HUES6 (cell line): ENCODE data around the gene TNNI3.
A peak's percentile ranks its signal among the peaks of the same experiment; 100 is the strongest.
"Not testable (repeated sequence)": the region's sequence is repeated elsewhere in the genome, so short reads cannot be mapped to it uniquely, and the experiment has no call there.

Experiments used
- H3K27ac ChIP-seq: 2 replicates; pipeline ENCODE4 v1.7.0; 2013; ENCODE audit warnings: low read depth, mild to moderate bottlenecking, low read length, inconsistent platforms
- H3K27me3 ChIP-seq: 2 replicates; pipeline ENCODE4 v1.6.1; 2013; ENCODE audit warnings: low read length; ENCODE audit not compliant: control insufficient read depth, insufficient read depth
- H3K36me3 ChIP-seq: 2 replicates; pipeline ENCODE4 v1.6.1; 2013; ENCODE audit warnings: low read length; ENCODE audit not compliant: control insufficient read depth, insufficient read depth
- H3K4me1 ChIP-seq: 2 replicates; pipeline ENCODE4 v1.6.1; 2013; ENCODE audit warnings: low read length; ENCODE audit not compliant: control insufficient read depth, insufficient read depth
- H3K4me3 ChIP-seq: 2 replicates; pipeline ENCODE4 v1.5.1; 2013; ENCODE audit warnings: low read depth, low read length
- H3K9ac ChIP-seq: one replicate; pipeline ENCODE4 v1.6.1; 2013; ENCODE audit warnings: mild to moderate bottlenecking, low read length
- H3K9me3 ChIP-seq: 2 replicates; pipeline ENCODE4 v1.6.1; 2013; ENCODE audit warnings: low read depth, low read length; ENCODE audit not compliant: control insufficient read depth, insufficient read depth

The TNNI3 gene

DNA sequence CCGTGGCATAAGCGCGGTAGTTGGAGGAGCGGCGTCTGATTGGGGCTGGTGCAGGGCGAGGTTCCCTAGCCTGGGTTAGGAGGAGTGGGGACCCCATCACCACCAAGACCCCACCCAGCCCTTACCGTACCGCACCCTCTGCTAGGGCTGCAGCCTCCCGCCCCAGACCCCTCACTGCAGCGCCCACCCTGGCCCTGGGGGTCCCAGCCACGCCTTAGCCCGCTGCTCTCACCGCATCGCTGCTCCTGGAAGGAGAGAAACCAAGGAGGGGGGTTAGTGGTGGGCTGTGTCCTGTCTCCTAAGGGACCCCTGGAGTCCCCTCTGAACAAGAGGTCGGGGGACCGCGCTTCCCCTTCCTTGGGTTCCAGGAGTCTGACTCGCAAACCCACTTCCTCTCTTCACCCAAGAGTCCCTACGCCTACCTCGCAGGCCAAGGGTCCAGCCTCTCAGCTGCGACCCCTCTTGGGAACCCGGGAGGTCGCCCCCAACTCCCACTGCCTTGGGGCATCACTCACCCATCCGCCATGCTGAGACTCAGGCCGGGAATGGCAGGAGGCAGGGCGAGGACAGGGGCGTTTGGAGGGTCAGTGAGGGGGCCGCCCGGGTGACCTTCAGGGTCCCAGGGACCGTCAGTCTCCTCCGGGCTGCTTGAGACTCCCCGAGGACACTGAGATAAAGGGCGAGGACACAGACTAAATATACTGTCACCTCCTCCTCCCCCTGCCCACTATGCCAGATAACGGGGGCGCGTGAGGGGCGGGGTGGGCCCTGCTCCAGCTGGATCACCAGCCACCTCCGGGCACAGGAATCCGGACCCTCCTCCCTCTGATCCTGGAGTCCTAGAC lies at the start of gene TNNI3:
Gene TNNI3, minus strand, starts transcription at position 669 of the 845 bp plus-strand sequence. Its CDS starts 143 bp downstream, at position 526.
- Histone ChIP-seq H3K9me3 (no peaks in the 10 kb centered on the region), H3K27ac (no peak within 1 kb of the TSS), H3K9ac (peak within 1 kb of the TSS; percentile 13), H3K27me3 (peaks cover 24% of the 10 kb centered on the region), H3K36me3 (0 out of 2 replicates have a peak, but pooled peaks cover 2% of the 10 kb centered on the region), H3K4me3 (peak within 1 kb of the TSS; percentile 62), H3K4me1 (peaks cover 25% of the 10 kb centered on the region)

DNA sequence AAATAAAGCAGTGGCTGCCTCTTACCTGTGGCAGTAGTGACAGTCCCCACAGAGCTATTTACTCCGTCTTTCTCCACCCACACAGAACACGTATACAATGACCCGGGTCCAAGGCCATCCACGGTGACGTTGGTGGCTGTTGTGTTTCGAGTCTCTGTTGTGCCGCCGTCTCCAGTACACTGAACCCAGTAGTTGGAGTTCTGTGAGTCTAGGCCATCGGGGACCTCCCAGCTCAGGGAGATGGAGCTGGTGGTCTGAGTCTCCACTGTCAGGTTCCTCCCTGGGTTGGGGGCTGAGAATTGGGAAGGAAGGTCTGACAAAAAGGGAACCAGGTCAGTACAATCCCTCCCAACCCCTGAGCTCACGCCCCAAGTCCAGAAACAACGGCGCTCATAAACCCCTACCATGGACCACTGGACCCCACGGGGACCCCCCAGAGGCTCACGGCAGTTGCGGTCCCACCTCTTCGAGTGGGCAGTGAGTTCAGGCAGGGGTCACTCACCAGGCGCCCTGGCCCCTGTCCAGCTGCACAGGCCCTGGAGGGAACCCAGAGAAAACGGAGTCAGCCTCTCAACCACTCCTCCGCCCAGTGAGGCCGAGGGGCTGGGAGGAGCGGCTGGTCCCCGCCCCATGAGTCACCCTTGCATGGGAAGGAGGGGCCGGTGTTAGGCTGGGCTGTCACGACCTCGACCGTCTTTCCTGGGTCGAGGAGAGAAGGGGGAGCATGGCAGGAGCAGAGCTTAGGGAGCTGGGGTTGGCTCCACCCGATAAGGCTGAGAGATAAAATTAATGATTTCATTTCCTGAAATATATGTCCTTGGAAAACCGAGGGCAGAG lies 49.4 kb upstream of the TNNI3 start:
- H3K27ac ChIP-seq, result no peak overlapping the region
- H3K27me3 ChIP-seq, result peaks cover 2% of the 10 kb centered on the region; the same call in 1 of the 2 replicates
- no peaks in the 10 kb centered on the region; the same call in 1 of the 2 replicates for H3K4me1 ChIP-seq
- peak overlapping the region; percentile 21 for H3K4me3 ChIP-seq
- H3K9me3 ChIP-seq, result no peaks in the 10 kb centered on the region
- H3K9ac ChIP-seq, result no peak overlapping the region
- no peaks in the 10 kb centered on the region for H3K36me3 ChIP-seq

DNA sequence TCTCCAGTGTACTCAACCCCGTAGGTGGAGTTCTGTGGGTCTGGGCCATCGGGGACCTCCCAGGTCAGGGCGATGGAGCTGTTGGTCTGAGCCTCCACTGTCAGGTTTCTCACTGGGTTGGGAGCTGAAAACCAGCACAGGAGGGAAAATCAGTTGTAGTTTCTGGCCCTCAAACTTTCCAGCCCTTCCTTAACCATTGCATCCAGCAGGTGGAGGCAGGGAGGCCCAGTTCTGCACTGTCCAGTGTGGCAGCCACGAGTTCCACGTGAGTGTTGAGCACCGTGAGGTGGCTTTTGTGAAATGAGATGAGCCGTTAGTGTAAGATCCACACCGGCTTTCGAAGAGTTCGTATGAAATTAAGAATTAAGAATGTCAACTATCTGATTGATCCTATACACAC lies 44.7 kb upstream of the TNNI3 start:
- H3K36me3 ChIP-seq, H3K4me1 ChIP-seq, H3K27ac ChIP-seq, H3K4me3 ChIP-seq, H3K9me3 ChIP-seq, H3K9ac ChIP-seq: not testable (repeated sequence)
- peaks cover 11% of the 10 kb centered on the region; the same call in 1 of the 2 replicates for H3K27me3 ChIP-seq

- Histone ChIP-seq H3K36me3 (no peaks in the 10 kb centered on the region), H3K9me3 (no peaks in the 10 kb centered on the region), H3K4me1 (no peaks in the 10 kb centered on the region), H3K27ac (no peak overlapping the region), H3K9ac (no peak overlapping the region), H3K27me3 (peaks cover 8% of the 10 kb centered on the region; the same call in 1 of the 2 replicates), H3K4me3 (no peak overlapping the region)
These were observed 42.2 kb upstream of the TNNI3 start for GRCh38 chr19:55199620-55200204.

- H3K27me3 ChIP-seq, result peaks cover 8% of the 10 kb centered on the region; the same call in 1 of the 2 replicates
- no peaks in the 10 kb centered on the region for H3K36me3 ChIP-seq
- H3K9me3 ChIP-seq, result no peaks in the 10 kb centered on the region
- no peak overlapping the region for H3K4me3 ChIP-seq
- no peaks in the 10 kb centered on the region for H3K4me1 ChIP-seq
- H3K9ac ChIP-seq, result no peak overlapping the region
- H3K27ac ChIP-seq, result no peak overlapping the region
These were observed 41.1 kb upstream of the TNNI3 start for GRCh38 chr19:55198651-55199050.

GRCh38 chr19:55197528-55197927 lies 40.0 kb upstream of the TNNI3 start:
- Histone ChIP-seq H3K9ac (no peak overlapping the region), H3K27ac (no peak overlapping the region), H3K9me3 (no peaks in the 10 kb centered on the region), H3K36me3 (no peaks in the 10 kb centered on the region), H3K4me1 (no peaks in the 10 kb centered on the region), H3K27me3 (peaks cover 8% of the 10 kb centered on the region; the same call in 1 of the 2 replicates), H3K4me3 (no peak overlapping the region)

- H3K9ac ChIP-seq, result no peak overlapping the region
- H3K27me3 ChIP-seq, result peaks cover 8% of the 10 kb centered on the region; the same call in 1 of the 2 replicates
- no peaks in the 10 kb centered on the region for H3K36me3 ChIP-seq
- H3K27ac ChIP-seq, result no peak overlapping the region
- H3K4me1 ChIP-seq, result no peaks in the 10 kb centered on the region
- no peaks in the 10 kb centered on the region for H3K9me3 ChIP-seq
- H3K4me3 ChIP-seq, result no peak overlapping the region
These were observed 39.3 kb upstream of the TNNI3 start for GRCh38 chr19:55196803-55197202.

DNA sequence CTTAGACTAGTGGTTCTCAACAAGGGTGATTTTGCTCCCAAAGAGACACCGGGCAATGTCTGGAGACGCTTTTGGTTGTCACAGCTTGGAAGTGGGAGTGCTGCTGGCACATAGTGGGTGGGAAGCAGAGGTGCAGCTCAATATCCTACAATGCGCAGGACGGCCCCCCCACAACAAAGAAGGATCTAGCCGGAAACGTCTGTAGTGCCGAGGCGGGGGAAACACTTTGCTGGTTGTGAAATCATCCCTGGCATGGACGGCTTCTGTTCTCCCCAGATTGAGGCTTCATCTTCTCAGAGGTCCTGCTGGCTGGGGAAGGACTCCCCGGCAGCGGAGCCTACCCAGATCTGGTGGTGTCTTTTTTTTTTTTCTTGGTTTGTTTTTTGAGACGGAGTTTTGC lies 35.9 kb upstream of the TNNI3 start:
- Histone ChIP-seq H3K9me3 (no peaks in the 10 kb centered on the region), H3K9ac (no peak overlapping the region), H3K27me3 (no peaks in the 10 kb centered on the region; the same call in 1 of the 2 replicates), H3K4me3 (no peak overlapping the region), H3K36me3 (no peaks in the 10 kb centered on the region), H3K4me1 (no peaks in the 10 kb centered on the region), H3K27ac (no peak overlapping the region)

DNA sequence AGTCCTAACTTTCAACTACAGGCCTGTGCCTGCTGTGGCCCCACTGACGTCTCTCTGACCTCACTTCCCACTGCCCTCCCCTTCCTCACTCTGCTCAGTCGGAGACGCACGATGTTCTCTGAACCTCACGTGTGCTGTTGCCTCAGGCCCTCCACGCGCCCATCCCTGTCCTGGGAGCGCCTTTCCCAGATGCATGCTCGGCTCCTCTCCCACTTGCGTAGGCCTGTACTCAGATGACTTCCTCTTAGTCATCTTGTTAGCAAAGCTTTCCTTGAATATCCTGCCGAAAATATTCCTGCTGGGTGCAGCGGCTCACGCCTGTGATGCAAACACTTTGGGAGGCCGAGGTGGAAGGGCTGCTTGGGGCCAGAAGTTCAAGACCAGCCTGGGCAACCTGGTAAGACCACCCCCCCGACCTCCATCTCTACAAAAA lies 31.9 kb upstream of the TNNI3 start:
- Histone ChIP-seq H3K36me3 (no peaks in the 10 kb centered on the region), H3K4me3 (no peak overlapping the region), H3K27ac (no peak overlapping the region), H3K27me3 (peaks cover 8% of the 10 kb centered on the region; the same call in 1 of the 2 replicates), H3K9me3 (no peaks in the 10 kb centered on the region), H3K4me1 (no peaks in the 10 kb centered on the region), H3K9ac (no peak overlapping the region)

- Histone ChIP-seq H3K36me3 (no peaks in the 10 kb centered on the region), H3K9ac (no peak overlapping the region), H3K4me1 (no peaks in the 10 kb centered on the region), H3K9me3 (no peaks in the 10 kb centered on the region), H3K27ac (no peak overlapping the region), H3K4me3 (no peak overlapping the region), H3K27me3 (peaks cover 10% of the 10 kb centered on the region; the same call in 1 of the 2 replicates)
These were observed 31.1 kb upstream of the TNNI3 start for GRCh38 chr19:55188625-55189024.
